Mesenteric fat pad (tissue), 1 donor: Measurements from ENCODE around the gene MEPCE. TPM values are rescaled to one million over a fixed set of nuclear protein-coding genes. Genes with fewer than 3 reads are reported as not detected.

Experiments used
- DNase-seq: peaks from one replicate; pipeline ENCODE4 v3.0.0-alpha.2; 2020; ENCODE audit warnings: low spot score
- total RNA-seq: library from RNA; stranded (reverse); fragmentation: NEBNext Ultra II Directional; extraction: Animal tissue kit (Norgen Biotek cat#: 25700); gene quantifications from one replicate; pipeline ENCODE4 v1.2.1, GENCODE V29; 2021
- donor health status: DM: yes; HTN: yes; CAD: no.

Gene MEPCE
- total RNA-seq, 1 donor from 2014 or later = 25.9 TPM

DNA sequence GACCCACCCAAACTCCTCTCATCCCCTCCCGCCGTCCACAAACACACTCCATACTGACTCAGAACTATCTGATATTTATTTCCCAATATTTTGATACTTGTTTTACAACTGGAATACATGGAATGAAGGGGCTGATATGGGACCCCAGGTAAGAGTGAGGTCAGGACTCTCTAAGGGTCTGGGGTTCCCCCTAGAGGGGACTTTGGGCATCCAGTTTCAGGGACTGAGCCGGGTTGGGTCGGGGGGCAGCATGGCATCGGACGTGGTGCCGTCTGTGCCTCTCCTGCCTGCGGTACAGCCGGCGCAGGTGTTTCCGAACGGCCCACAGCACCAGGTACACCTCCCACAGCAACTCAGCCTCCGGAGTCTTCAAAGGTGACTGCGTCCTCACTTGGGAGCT, 26.9 kb downstream of the MEPCE start:
- no peak for DNase-seq

DNA sequence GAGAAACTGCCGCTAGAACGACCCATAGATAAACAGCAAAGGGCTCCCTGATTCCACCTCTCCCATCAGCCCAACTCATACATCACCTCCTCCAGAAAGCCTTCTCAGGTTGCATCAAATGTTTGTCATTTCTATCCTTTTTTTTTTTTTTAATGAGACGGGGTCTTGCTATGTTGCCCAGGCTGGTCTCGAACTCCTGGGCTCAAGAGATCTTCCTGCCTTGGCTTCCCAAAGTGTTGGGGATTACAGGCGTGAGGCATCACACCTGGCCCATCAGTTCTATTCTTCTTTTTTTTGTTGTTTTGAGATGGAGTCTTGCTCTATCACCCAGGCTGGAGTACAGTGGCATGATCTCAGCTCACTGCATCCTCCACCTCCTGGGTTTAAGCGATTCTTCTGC, 27.4 kb downstream of the MEPCE start:
- no peak for DNase-seq

DNA sequence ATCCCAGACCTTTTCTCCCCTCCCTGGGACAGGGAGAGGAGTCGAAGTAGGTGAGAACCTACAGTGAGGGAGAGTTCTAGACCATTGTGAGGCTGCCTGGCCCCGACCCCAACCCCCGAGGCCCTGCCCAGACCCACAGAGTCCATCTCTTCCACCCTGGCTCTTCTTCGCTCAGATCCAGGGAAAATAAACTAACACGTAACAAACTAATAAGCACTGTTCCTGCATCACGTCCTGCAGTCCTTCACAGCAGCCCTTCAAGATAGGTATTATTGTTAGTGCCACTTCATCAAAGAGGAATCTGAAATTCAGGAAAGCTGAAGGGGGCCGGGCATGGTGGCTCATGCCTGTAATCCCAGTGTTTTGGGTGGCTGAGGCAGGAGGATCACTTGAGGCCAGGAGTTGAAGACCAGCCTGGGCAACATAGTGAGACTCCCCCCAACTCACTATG, 34.6 kb downstream of the MEPCE start, which contains the start of gene SPACDR:
Gene SPACDR, minus strand, starts transcription at position 51 of the 451 bp plus-strand sequence. CDS start 235 bp downstream, outside the sequence.
- DNase-seq = no peak

DNA sequence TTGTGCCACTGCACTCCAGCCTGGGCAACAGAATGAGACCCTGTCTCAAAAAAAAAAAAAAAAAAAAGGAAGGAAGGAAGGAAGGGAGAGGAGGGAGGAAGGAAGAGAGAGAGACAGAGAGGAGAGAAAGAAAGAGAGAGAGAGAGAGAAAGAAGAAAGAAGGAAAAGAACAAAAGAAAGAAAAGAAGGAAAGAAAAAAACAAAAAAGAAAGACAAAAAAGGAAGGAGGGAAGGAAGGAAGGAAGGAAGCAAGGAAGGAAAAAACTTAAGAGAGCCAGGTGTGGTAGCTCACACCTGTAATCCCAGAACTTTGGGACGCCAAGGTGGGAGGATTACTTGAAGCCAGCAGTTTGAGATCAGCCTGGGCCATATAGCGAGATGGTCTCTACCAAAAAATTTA, 35.2 kb downstream of the MEPCE start:
- no peak for DNase-seq

DNA sequence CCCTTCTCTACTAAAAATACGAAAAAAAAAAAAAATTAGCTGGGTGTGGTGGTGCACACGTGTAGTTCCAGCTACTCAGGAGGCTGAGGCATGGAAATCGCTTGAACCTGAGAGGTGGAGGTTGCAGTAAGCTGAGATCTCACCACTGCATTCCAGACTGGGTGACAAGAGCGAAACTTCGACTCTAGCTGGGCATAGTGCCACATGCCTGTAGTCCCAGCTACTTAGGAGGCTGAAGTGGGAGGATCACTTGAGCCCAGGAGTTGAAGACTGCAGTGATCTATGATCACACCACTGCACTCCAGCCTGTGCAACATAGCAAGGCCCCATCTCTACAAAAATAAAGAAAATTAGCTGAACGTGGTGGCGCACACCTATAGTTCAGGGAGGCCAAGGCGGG, 35.7 kb downstream of the MEPCE start:
- no peak for DNase-seq

DNA sequence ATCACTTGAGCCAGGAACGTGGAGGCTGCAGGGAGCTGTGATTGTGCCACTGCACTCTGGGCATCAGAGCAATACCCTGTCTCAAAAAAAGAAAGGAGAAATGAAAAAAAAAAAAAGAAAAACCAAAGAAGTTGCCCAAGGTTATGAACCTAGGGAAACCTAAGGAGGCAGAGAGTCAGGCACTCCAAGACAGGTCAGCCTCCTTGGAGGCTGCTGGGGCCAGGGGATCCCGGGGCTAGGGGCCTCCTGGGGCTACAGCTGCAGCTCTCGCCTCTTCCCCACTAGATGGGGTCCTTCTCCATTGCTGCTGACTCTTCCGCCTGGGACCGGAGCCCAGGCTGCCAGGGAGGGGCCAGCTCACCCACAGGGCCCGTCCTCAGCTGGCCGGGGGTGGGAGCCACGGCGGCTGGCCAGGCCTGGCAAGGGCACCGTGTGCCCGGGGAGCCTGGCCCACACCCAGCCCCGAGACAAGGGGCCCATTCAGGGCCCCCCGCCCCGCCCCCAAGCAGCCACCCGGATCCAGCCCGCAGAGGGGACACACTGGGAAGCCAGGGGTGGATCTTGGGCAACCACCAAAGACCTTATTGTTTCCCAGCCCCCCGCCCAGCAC, 36.2 kb downstream of the MEPCE start:
- DNase-seq = no peak

DNA sequence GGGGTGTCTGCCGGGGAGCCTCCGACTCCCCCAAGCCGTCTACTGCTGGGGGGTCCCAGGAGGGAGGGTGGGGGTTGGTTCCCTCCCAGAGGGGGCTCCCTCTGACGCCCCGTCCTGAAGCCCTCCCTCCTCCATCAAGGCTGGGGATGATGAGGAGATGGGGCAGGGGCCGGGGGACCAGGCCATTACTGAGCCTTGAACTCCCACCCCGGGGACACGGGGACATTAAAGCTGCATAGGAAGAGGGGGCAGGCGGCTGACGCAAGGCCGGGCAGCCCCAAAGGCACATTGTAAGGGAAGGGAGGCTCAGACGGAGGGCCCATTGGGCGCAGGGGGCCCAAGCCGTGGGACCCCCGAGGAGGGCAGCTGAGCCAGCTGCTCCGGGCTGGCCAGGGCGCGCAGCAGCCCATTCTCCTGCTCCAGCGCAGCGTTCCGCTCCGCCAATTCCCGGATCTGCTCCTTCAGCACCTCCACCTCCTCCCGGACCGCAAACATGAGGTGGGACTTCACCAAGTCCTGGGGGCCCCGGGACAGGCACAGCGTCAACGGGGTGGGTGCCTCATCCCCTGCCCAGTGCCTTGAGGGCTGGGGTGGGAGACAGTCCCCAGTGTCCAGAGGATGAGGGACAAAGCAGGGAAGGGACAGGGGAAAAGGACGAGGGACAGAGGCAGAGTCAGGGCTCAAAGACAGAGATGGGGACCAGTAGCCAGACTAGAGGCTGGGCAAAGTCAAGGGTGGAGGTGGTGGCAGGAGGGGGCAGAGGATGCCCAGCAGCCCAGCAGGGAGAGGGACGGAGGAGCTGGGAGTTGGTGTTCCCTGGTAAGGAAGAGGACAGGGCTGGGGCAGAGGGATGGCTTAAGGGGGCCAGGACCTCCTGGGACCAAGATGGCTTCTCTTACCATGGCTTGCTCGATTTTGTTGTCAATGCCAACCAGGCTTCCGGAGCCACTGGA, 37.3 kb downstream of the MEPCE start:
- DNase-seq = no peak

DNA sequence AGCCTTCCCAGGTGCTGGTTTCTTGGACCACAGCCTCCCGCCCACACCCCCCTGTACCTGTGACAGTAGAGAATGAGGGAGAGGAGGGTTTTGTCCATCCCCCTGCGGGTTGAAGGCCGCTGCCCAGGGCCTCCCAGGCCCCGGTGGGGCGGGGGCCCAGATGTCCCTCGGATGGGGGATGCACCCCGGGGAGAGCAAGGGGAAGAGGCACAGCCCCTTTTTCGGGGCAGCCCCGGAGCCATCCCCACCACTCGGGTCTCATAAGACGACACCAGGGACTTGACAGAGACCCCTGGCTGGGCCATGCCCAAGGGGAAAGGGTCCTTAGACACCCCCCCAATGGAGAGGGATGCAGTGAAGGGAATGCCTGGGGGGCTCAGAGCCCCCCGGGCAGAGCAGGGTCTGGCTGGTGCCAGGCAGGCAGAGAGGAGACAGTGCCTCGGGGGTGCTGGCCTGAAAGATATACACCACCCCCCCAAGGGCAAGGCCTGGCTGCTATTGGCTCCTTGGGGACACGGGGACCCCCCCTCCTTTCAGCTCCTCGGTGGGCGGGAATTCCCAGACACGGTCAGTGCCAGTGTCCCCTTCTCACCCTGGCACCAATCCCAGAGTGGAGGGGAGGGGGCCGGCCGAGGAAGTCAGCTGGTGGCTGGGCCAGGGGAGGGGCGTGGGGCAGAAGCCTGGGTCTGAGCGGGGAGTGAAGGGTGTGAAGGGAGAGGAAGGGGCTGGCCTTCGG, 38.2 kb downstream of the MEPCE start:
- no peak for DNase-seq

DNA sequence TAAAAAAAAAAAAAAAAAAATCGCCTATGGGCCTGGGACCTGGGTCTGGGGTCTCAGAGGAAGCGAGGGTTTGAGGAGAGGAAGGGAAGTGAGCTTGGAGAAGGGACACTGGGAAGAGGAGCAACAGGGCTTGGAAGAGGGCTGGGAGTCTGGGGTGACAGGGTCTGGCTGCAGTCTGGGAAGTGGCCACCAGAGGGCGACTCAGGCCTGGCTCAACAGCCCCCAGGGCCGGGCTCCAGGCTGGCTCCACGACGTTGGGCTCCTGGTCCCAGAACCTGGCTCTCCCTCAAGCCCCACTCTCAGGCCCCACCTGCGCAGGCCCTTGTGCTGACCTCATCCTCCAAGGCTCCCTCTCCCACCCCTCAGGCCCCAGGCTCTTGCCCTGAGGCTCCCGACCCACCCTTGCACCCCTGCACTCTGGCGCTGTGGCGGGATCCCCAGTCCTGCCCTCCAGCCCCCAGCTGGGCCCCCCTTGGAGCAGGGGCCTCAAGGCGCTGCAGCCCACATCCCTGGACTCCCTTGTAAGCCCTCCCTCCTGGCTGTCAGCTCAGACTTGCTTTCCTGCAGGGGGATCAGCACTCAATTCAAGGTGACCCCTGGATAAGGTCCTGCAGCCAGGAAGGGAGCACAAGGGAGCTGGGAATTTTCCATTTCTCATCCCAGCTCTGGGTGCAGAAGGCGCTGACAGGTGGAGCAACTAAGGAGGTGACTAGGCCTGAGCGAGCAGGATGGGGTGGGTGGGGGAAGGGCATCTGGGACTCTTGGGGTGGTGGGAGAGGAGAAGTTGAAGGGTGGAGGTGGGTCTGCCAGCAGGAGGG, 39.8 kb downstream of the MEPCE start:
- DNase-seq = peak; percentile 95

DNA sequence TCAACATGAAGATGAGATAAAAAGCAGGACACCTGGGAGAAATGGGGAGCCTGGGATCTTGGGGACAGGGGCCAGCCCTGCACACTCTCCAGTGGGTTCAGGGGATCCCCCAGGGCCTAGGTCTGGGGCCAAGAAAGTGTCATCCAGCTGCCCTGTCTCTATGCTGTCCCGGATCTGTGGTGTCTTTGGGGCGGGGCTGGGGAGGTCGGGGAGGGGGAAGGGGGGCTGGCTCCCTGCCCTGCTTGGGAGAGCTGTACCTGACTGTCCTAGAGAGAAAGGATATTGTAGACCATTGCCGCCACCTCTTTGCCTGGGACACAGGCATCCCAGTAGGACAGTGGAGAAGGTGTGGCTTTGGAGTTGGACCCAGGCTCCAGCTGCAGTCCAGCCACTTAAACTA, 41.4 kb downstream of the MEPCE start:
- DNase-seq = no peak

DNA sequence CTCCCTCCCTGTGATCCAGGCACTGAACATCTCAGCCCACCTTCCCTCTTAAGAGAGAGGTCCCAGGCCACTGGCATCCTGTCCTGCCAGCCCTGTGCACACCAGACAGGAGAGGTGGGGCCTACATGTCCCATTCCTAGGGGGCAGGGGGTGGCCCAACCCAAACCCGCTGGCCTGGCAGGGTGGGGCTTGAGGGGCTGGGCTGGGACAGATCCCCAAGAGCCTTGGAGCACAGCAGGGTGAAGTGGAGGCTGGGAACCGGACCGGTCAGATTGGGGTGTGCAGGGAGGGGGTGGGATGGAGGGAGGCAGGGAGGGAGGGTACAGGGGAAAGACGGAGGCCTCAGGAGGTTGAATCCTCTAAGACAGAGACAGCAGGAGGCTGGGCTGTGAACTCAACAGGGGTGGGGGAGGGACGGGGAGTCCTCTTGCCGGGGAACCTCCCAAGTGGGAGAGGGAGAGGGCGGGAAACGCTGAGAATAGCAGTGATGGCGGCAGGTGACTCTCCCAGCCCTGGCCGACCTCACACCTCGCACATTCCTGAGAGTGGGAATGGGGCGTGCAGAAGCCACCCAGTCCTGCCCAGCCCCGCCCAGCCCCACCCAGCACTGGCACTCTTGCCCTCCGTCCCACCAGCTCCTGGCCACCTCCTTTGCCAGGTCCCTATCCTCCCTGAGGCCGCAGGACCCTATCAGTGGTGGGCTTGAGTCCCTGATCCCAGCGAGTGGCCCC, 42.7 kb downstream of the MEPCE start:
- DNase-seq = no peak

DNA sequence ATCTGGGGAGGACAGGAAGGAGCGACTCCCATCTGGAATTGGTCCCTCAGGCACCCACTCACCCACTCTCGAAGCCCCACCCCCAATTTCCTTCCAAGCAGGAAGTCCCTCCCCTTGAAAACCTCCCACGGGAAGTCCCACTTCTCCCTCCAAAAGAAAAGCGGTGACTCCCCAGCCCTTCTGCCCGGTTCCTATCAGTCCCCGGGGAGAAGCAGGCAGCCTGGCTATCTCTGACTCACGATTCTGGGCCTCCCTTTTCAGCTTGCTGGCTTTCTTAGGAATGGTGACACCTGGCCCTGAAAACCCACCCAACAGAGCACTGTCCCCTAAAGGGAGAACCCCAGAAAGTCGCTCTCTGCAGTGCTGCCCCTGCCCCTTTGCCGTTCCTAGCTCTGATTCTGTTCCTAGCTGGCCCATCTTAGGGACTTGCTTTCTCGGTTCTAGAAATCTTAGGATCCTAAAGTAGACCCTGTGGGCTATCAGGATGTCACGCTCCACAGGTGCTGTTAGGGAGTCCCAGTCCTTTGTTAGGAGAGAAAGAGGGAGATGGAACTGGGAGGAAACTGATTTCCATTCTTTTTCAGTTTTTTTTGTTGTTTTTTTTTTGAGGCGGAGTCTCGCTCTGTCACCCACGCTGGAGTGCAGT, 43.3 kb downstream of the MEPCE start:
- no peak for DNase-seq

DNA sequence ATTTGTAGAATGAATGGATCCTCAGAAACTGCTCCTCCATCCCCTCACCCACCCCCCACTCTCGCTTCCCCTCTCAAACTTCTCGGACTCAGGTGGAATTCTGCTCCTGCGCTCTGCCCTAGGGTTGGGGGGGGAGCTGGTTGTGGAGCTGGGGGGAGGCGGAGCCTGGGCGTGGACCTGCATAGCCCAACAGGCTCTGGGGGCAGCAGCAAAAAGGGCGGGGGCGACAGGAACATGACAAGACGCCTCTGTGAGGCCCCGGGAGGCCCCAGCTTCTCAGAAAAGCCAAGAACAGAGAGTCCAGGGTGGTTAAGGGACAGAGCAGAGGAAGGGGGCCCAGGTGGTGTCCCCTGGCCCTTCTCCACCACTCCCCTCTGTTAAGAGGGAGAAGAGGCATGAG, 45.9 kb downstream of the MEPCE start:
- DNase-seq = no peak

DNA sequence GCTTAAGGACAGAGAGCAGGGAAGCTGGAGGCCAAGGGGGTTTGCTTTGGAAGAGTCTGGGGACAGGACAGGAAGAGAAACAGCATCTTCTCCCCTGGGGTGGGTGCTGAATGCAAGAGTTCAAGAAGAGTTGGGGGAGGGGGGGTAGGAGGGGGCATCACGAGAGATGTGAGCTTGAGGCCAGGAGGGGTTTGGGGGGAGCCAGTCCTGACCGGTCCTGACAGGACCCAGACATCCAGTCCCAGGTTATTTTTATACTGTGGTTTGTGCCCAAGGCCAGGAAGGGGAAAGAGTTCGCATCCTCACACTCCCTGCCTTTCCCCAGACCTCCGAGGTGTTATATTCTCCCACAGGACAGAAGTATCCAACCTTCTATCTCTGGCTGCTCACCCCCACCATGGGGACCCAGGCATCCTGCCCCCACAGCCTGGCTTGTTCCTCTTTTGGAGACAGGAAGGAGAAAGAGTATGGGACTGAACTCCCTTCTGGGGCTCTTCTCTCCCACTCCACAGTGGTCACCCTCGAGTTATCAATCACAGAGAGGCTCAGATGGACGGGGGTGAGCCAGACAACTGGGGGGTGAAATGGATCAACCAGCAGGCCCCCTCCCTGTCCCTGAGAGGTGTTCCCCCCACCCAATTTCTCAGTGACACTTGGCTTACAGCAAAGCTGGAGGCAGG, 46.6 kb downstream of the MEPCE start:
- no peak for DNase-seq

DNA sequence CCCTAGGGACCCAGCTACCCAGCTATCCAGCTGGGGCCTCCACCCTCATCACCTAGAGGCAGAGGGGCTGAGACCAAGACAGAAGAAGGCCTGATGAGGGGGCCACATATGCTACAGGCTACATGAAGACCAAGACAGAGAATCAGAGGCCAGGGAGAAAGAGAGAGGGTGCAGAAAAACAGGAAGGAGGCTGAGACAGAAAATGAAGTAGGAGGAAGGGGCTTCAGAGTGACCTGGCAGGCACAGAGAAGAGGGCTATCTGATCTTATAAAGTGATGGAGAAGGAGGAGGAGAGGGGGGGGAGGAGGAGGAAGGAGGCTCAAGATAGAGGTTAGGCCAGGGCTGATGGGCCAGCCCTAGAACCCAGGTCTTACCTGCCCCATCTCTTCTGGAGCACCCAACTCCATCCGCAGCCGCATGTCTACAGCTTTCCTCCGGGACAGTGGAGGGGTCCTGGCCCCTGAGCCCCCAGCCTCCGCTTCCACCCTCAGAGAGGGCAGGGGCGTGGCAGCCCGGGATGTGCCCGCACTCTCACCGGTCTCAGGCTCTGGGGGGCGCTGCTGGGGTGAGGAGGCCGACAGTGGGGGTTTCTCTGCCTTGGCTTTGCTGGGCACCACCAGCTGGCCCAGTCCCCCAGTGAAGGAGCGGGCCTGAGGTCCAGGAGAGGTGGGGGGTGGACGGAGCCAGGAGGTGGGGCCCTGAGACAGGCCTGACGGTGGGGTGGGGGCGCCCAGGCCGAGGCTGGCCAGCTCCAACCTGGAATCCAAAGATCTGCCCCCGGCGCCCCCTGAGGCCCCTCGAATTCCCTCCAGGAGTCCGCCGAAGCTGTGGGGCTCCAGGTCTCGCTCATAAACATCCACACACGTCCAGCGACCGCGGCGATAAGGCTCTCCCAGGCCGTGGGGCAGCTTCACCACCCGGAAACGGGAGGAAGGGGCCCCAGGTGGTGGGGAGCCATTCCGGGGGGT, 47.6 kb downstream of the MEPCE start:
- no peak for DNase-seq

DNA sequence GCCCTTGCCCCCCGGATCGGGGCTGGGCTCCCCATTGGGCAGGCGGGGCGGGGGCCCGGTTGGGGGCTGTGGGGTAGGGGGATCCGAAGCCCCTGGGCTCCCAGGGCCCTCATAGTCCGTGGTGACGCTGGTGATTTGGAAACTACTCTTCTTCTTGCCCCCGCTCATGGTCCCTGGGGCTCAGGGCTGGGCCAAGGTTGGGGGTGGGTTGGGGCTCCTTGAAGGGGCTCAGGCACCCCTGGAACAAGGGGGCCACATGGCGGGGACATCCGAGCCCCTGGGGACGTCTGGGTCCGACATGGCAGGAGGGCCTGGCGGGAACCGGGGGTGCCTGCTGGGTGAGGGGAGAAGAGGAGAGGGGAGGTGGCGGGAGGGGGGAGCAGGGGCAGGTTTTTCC, 48.2 kb downstream of the MEPCE start:
- no peak for DNase-seq

DNA sequence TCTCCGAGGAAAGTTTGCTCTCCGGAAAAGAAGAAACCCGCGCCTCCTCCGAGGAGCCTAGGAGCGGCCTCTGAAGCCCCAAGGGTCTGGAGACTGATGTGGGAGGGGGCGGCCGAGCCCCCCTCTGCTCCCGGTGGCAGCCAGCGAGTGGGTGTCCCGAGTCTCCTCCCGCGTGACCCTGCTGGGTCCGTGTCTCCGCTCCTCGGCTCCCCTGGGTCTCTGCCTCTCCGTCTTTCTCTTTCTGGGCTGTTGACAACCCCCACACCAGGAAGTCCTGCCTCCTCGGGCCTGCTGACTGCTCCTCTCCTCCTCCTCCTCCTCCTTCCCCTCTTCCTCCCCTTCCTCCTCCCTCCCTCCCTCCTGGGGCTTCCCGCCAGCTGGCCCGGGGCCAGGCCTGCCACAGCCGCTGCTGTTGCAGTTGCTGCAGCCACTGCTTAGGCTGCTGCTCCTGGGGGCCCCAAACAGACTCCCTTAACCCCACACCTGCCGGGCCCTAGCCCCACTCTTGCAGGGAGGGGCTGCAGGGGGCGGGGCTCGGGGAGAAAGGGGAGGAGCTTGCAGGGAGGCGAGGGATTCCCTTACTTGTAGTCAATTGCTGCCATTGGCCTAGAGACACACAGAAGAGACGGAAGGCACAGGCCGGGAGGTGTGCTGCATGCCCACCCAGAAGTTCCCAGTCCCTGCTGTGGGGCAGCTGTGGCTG, 49.5 kb downstream of the MEPCE start, which contains the start of gene TSC22D4:
Gene TSC22D4, minus strand, starts transcription at position 257 of the 703 bp plus-strand sequence. CDS start 1,176 bp downstream, outside the sequence.
- DNase-seq = peak; percentile 97
